NT2/D1 (cell line): ENCODE results near the gene TBC1D22A.

Experiments used
- DNase-seq: peaks from one replicate; pipeline ENCODE4 v3.0.0-alpha.2; 2011; ENCODE audit warnings: low read depth, low spot score
- H3K27me3 ChIP-seq: 2 replicates; pipeline ENCODE4 v1.6.0; 2011; ENCODE audit warnings: mild to moderate bottlenecking; ENCODE audit not compliant: insufficient read length, insufficient read depth
- H3K36me3 ChIP-seq: 2 replicates; pipeline ENCODE4 v1.6.1; 2011; ENCODE audit warnings: mild to moderate bottlenecking, low read length, mixed read lengths; ENCODE audit not compliant: insufficient read depth, insufficient read length
- H3K4me1 ChIP-seq: 2 replicates; pipeline ENCODE4 v1.5.1; 2011; ENCODE audit not compliant: insufficient read depth, insufficient read length
- H3K4me3 ChIP-seq: 2 replicates; pipeline ENCODE4 v1.5.1; 2011; ENCODE audit warnings: low read depth; ENCODE audit not compliant: insufficient read length
- H3K9ac ChIP-seq: 2 replicates; pipeline ENCODE4 v1.6.0; 2011; ENCODE audit warnings: low read depth; ENCODE audit not compliant: insufficient read length
- H3K9me3 ChIP-seq: 2 replicates; pipeline ENCODE4 v1.5.1; 2011; ENCODE audit warnings: mild to moderate bottlenecking, low read length; ENCODE audit not compliant: insufficient read depth
- SUZ12 ChIP-seq: IDR thresholded peaks from 2 replicates; pipeline ENCODE4 v1.6.1; 2011; ENCODE audit not compliant: insufficient read length, insufficient read depth; ENCODE audit errors: extremely low read depth
- YY1 ChIP-seq: IDR thresholded peaks from 2 replicates; pipeline ENCODE4 v1.6.1; 2011; ENCODE audit not compliant: insufficient read length, insufficient read depth
- ZNF274 ChIP-seq: IDR thresholded peaks from 2 replicates; pipeline ENCODE4 v1.6.1; 2011; ENCODE audit warnings: mild to moderate bottlenecking, low read depth, low read length

The TBC1D22A gene

GRCh38 chr22:46893281-46894020 is 131.0 kb downstream of the TBC1D22A start:
- H3K36me3 ChIP-seq, result peaks cover 28% of the 10 kb centered on the region
- no peaks in the 10 kb centered on the region for H3K4me1 ChIP-seq
- H3K9me3 ChIP-seq, result no peaks in the 10 kb centered on the region
- no peaks in the 10 kb centered on the region for H3K27me3 ChIP-seq
- TF ChIP-seq YY1 (no peak), ZNF274 (no peak), SUZ12 (no peak)
- H3K4me3 ChIP-seq, result no peak overlapping the region
- no peak for DNase-seq
- H3K9ac ChIP-seq, result no peak overlapping the region

DNA sequence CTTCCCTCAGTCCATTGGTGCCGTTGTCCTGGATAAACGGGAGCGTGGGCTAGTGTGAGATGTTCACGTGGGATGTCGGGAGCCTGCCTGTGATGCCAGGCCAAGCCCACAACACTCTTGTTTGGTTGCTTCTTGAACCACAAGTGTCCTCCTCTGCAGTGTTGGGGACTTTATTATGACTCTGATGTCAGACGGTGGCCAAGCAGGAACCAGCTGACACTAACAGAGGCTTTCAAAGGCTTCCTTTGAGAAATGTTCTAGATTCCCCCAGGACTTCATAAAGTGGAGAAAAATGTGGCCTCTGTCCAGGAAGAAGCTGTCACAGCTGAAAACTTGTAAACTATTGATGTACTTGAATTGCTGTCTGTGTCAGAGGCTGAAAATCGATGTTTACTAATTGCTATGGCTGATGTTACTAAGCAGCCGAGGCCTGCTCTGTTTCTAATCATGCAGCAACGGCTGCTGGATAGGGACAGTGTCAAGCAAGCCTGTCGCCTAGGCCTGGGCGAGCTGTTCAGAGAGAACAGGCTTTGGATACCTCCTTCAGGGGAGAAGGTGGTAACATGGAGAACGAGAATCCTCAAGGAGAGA is 131.7 kb downstream of the TBC1D22A start:
- H3K27me3 ChIP-seq, result no peaks in the 10 kb centered on the region
- no peak overlapping the region for H3K9ac ChIP-seq
- H3K4me1 ChIP-seq, result no peaks in the 10 kb centered on the region
- no peak overlapping the region for H3K4me3 ChIP-seq
- H3K9me3 ChIP-seq, result no peaks in the 10 kb centered on the region
- DNase-seq, result no peak
- TF ChIP-seq SUZ12 (no peak), ZNF274 (no peak), YY1 (no peak)
- peaks cover 28% of the 10 kb centered on the region for H3K36me3 ChIP-seq

GRCh38 chr22:46894851-46895640 is 132.6 kb downstream of the TBC1D22A start:
- TF ChIP-seq ZNF274 (no peak), SUZ12 (no peak), YY1 (no peak)
- H3K4me1 ChIP-seq, result no peaks in the 10 kb centered on the region
- no peaks in the 10 kb centered on the region for H3K27me3 ChIP-seq
- DNase-seq, result no peak
- H3K9me3 ChIP-seq, result no peaks in the 10 kb centered on the region
- peaks cover 28% of the 10 kb centered on the region for H3K36me3 ChIP-seq
- H3K9ac ChIP-seq, result no peak overlapping the region
- no peak overlapping the region for H3K4me3 ChIP-seq

- TF ChIP-seq SUZ12, result no peak
- no peak for TF ChIP-seq YY1
- TF ChIP-seq ZNF274, result no peak
- no peak overlapping the region for H3K9ac ChIP-seq
- no peaks in the 10 kb centered on the region for H3K4me1 ChIP-seq
- H3K4me3 ChIP-seq, result no peak overlapping the region
- DNase-seq, result no peak
- peaks cover 28% of the 10 kb centered on the region for H3K36me3 ChIP-seq
- H3K27me3 ChIP-seq, result no peaks in the 10 kb centered on the region
- no peaks in the 10 kb centered on the region for H3K9me3 ChIP-seq
Observed at GRCh38 chr22:46895753-46896152, 133.3 kb downstream of the TBC1D22A start.

GRCh38 chr22:46896166-46896565 is 133.7 kb downstream of the TBC1D22A start:
- no peak for DNase-seq
- Histone ChIP-seq H3K9ac (no peak overlapping the region), H3K4me1 (no peaks in the 10 kb centered on the region), H3K36me3 (peaks cover 28% of the 10 kb centered on the region), H3K4me3 (no peak overlapping the region), H3K9me3 (no peaks in the 10 kb centered on the region), H3K27me3 (no peaks in the 10 kb centered on the region)
- TF ChIP-seq ZNF274, result no peak
- TF ChIP-seq YY1, result no peak
- no peak for TF ChIP-seq SUZ12

DNA sequence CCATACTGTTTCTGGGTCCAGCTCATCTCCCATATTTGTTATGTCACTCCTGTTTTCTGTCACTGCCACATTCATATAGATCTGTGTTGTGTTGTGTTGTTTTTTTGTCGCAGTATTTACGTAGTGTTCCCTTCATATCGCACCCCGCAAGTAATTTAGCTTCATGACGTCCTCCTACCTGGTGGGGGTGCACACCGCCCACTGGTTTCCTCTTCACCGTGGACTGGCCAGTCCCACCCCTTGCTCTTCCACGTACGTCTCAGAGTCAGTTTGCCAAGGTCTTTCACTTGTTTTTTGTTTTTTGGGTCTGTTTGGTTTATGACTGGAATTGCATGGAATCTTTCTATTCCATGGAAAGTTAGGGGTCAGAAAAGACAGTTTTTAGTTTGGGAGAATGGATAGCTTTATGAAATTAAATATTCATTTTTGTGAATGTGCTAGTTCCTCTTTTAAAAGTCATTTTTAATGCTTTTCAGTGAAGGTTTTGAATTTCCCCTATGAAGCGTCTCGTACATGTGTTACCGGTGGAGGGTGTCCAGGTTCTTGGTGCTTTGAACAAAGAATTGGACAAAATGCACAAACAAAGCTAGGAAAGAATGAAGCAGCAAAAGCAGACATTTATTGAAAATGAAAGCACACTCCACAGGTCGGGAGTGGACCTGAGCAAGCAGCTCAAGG is 134.3 kb downstream of the TBC1D22A start:
- Histone ChIP-seq H3K9me3 (no peaks in the 10 kb centered on the region), H3K27me3 (no peaks in the 10 kb centered on the region), H3K4me1 (no peaks in the 10 kb centered on the region), H3K4me3 (no peak overlapping the region), H3K36me3 (peaks cover 28% of the 10 kb centered on the region), H3K9ac (no peak overlapping the region)
- TF ChIP-seq YY1 (no peak), SUZ12 (no peak), ZNF274 (no peak)
- no peak for DNase-seq
